ENCODE results near the gene CHIA. TPM values are rescaled to one million over a fixed set of nuclear protein-coding genes. Genes with fewer than 3 reads are reported as not detected.

CHIA gene
- total RNA-seq, 1 donor from 2014 or later = not detected

- Mint-ChIP-seq H3K27me3 (ENCODE audit: low read depth) (no peaks in the 10 kb centered on the region), H3K36me3 (no peaks in the 10 kb centered on the region), H3K4me3 (no peak overlapping the region), H3K27ac (no peak overlapping the region), H3K4me1 (no peaks in the 10 kb centered on the region), H3K9me3 (peaks cover 7% of the 10 kb centered on the region)
- no peak for DNase-seq (ENCODE audit: low spot score in 2 of 2, unreplicated experiment in 2 of 2)
- TF ChIP-seq, protein P1, sequence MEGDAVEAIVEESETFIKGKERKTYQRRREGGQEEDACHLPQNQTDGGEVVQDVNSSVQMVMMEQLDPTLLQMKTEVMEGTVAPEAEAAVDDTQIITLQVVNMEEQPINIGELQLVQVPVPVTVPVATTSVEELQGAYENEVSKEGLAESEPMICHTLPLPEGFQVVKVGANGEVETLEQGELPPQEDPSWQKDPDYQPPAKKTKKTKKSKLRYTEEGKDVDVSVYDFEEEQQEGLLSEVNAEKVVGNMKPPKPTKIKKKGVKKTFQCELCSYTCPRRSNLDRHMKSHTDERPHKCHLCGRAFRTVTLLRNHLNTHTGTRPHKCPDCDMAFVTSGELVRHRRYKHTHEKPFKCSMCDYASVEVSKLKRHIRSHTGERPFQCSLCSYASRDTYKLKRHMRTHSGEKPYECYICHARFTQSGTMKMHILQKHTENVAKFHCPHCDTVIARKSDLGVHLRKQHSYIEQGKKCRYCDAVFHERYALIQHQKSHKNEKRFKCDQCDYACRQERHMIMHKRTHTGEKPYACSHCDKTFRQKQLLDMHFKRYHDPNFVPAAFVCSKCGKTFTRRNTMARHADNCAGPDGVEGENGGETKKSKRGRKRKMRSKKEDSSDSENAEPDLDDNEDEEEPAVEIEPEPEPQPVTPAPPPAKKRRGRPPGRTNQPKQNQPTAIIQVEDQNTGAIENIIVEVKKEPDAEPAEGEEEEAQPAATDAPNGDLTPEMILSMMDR (IDR thresholded peaks at IDR 0.05; ENCODE audit: unreplicated experiment) = no peak
Observed at GRCh38 chr1:111275079-111275478, 15.6 kb upstream of the CHIA start.

DNA sequence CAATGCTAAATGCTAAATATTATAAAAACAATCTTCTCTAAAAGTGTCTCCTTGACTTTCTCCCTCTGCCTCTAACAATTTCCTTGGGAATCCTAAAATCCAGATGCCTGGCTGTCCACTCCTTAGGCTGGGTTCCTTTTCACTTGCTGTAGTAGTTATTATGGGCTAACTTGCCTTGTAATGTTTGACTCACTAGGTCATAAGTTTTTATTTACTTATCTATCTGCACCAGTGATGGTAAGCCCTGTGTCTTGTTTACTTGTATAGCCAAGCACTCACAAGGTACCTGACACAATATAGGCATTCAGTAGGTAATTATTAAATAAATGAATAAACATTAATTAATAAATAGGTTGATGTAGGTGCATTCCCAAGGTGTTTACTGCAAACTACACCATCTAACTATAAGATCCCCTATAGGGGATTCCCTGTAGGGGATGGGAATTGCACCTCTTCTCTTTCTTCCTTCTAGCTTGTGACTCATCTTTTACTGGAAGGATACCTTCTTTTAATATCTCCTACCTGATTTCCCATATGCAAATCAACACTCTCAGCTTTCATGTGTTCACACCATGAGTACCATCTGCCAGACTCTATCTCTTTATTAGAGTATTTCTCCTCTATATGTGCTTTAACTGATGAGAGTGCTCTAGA is 14.7 kb upstream of the CHIA start:
- no peak overlapping the region for H3K4me3 Mint-ChIP-seq
- H3K4me1 Mint-ChIP-seq = no peaks in the 10 kb centered on the region
- H3K9me3 Mint-ChIP-seq = peaks cover 7% of the 10 kb centered on the region
- no peaks in the 10 kb centered on the region for H3K27me3 Mint-ChIP-seq (ENCODE audit: low read depth)
- H3K27ac Mint-ChIP-seq = no peak overlapping the region
- no peaks in the 10 kb centered on the region for H3K36me3 Mint-ChIP-seq
- TF ChIP-seq, protein P1 (IDR thresholded peaks at IDR 0.05; ENCODE audit: unreplicated experiment) = no peak
- no peak for DNase-seq (ENCODE audit: low spot score in 2 of 2, unreplicated experiment in 2 of 2)

- Mint-ChIP-seq H3K27ac (no peak overlapping the region), H3K9me3 (peaks cover 7% of the 10 kb centered on the region), H3K36me3 (no peaks in the 10 kb centered on the region), H3K27me3 (ENCODE audit: low read depth) (no peaks in the 10 kb centered on the region), H3K4me1 (no peaks in the 10 kb centered on the region), H3K4me3 (no peak overlapping the region)
- TF ChIP-seq, protein P1 (IDR thresholded peaks at IDR 0.05; ENCODE audit: unreplicated experiment) = no peak
- DNase-seq (ENCODE audit: low spot score in 2 of 2, unreplicated experiment in 2 of 2) = no peak
Observed at GRCh38 chr1:111279144-111279543, 11.5 kb upstream of the CHIA start.

- no peaks in the 10 kb centered on the region for H3K36me3 Mint-ChIP-seq
- no peak overlapping the region for H3K27ac Mint-ChIP-seq
- no peak for DNase-seq (ENCODE audit: low spot score in 2 of 2, unreplicated experiment in 2 of 2)
- TF ChIP-seq, protein P1 (IDR thresholded peaks at IDR 0.05; ENCODE audit: unreplicated experiment) = no peak
- no peak overlapping the region for H3K4me3 Mint-ChIP-seq
- no peaks in the 10 kb centered on the region for H3K4me1 Mint-ChIP-seq
- H3K9me3 Mint-ChIP-seq = peaks cover 7% of the 10 kb centered on the region
- no peaks in the 10 kb centered on the region for H3K27me3 Mint-ChIP-seq (ENCODE audit: low read depth)
Observed at GRCh38 chr1:111280267-111280666, 10.4 kb upstream of the CHIA start.

GRCh38 chr1:111281411-111281810 is 9.2 kb upstream of the CHIA start:
- H3K9me3 Mint-ChIP-seq = peaks cover 3% of the 10 kb centered on the region
- H3K27me3 Mint-ChIP-seq (ENCODE audit: low read depth) = no peaks in the 10 kb centered on the region
- H3K4me3 Mint-ChIP-seq = no peak overlapping the region
- H3K4me1 Mint-ChIP-seq = no peaks in the 10 kb centered on the region
- H3K36me3 Mint-ChIP-seq = no peaks in the 10 kb centered on the region
- no peak overlapping the region for H3K27ac Mint-ChIP-seq
- TF ChIP-seq, protein P1 (IDR thresholded peaks at IDR 0.05; ENCODE audit: unreplicated experiment) = no peak
- DNase-seq (ENCODE audit: low spot score in 2 of 2, unreplicated experiment in 2 of 2) = no peak

Data from mesothelial cell of epicardium (in vitro differentiated cells).